Measurements from ENCODE around the gene UNC119. TPM values are rescaled to one million over a fixed set of nuclear protein-coding genes. Genes with fewer than 3 reads are reported as not detected.

Gene UNC119
- polyA plus RNA-seq, 1 donor (not counting 4 experiments of a cell fraction or from before 2014, with no cell fraction given) = 60.0 TPM

DNA sequence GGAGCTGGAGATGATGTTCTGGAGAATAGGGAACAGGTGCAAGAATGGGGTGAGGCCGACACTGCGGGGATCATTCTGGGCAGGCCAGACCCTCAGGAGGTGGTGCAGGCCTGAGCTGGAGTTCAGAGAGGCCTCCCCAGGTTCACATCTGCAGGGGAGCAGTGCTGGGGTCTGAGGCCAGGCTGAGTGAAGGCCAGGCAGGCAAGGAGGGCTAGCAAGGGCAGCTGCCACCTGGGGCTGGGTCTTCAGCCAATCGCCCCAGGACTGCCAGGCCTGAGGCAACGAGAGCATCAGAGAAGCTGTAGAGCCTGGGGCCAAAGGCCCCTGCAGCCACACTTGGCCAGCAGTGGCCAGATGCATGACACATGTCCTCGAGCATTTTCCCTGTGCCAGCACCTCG is 31.7 kb downstream of the UNC119 start:
- H3K79me2 ChIP-seq (ENCODE audit: control insufficient read depth, insufficient read depth, low read length) = no peaks in the 10 kb centered on the region
- TF ChIP-seq EZH2 (IDR thresholded peaks at IDR 0.05; ENCODE audit: low read length) = no peak
- TF ChIP-seq, protein P1, sequence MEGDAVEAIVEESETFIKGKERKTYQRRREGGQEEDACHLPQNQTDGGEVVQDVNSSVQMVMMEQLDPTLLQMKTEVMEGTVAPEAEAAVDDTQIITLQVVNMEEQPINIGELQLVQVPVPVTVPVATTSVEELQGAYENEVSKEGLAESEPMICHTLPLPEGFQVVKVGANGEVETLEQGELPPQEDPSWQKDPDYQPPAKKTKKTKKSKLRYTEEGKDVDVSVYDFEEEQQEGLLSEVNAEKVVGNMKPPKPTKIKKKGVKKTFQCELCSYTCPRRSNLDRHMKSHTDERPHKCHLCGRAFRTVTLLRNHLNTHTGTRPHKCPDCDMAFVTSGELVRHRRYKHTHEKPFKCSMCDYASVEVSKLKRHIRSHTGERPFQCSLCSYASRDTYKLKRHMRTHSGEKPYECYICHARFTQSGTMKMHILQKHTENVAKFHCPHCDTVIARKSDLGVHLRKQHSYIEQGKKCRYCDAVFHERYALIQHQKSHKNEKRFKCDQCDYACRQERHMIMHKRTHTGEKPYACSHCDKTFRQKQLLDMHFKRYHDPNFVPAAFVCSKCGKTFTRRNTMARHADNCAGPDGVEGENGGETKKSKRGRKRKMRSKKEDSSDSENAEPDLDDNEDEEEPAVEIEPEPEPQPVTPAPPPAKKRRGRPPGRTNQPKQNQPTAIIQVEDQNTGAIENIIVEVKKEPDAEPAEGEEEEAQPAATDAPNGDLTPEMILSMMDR (optimal IDR thresholded peaks at IDR 0.05 in 1 of 3, IDR thresholded peaks at IDR 0.05 in 1 of 3, conservative IDR thresholded peaks at IDR 0.05 in 1 of 3; ENCODE audit: extremely low read depth in 1 of 3, insufficient read depth in 2 of 3, low read length in 3 of 3) = no peak
- H3K4me3 ChIP-seq (ENCODE audit: control insufficient read depth in 2 of 3, extremely low read depth in 1 of 3, insufficient read depth in 2 of 3, low read depth in 1 of 3, low read length in 3 of 3) = no peak overlapping the region
- no peak overlapping the region for H3K27ac ChIP-seq (ENCODE audit: control insufficient read depth, insufficient read depth, low read length)
- no peak overlapping the region for H2AFZ ChIP-seq (ENCODE audit: control insufficient read depth, low read length)
- DNase-seq (ENCODE audit: low read depth, low spot score) (no peak), FAIRE-seq (no peak)
- peaks cover 3% of the 10 kb centered on the region for H3K9me3 ChIP-seq (ENCODE audit: control insufficient read depth, low read depth, low read length)
- peaks cover 6% of the 10 kb centered on the region for H3K4me1 ChIP-seq (ENCODE audit: control insufficient read depth, extremely low read depth, insufficient read depth, low read length)
- no peak overlapping the region for H3K4me2 ChIP-seq (ENCODE audit: control insufficient read depth, extremely low read depth, insufficient read depth, low read depth, low read length)
- H3K27me3 ChIP-seq (ENCODE audit: control insufficient read depth, extremely low read depth, insufficient read depth, low read length) = no peaks in the 10 kb centered on the region
- no peaks in the 10 kb centered on the region for H4K20me1 ChIP-seq (ENCODE audit: control insufficient read depth, extremely low read depth, insufficient read depth, low read length)
- H3K36me3 ChIP-seq (ENCODE audit: control insufficient read depth in 2 of 2, extremely low read depth in 1 of 2, insufficient read depth in 2 of 2, low read length in 2 of 2) = no peaks in the 10 kb centered on the region
- dilution Hi-C loops (cut with MboI; ENCODE audit: extremely low pct_ligation_motif_present, low sequenced_read_pairs) = no loop called here
- no peak overlapping the region for H3K9ac ChIP-seq (ENCODE audit: control insufficient read depth, extremely low read depth, insufficient read depth, low read length)
- H3K9me1 ChIP-seq (ENCODE audit: control insufficient read depth, extremely low read depth, insufficient read depth, low read length) = no peaks in the 10 kb centered on the region

DNA sequence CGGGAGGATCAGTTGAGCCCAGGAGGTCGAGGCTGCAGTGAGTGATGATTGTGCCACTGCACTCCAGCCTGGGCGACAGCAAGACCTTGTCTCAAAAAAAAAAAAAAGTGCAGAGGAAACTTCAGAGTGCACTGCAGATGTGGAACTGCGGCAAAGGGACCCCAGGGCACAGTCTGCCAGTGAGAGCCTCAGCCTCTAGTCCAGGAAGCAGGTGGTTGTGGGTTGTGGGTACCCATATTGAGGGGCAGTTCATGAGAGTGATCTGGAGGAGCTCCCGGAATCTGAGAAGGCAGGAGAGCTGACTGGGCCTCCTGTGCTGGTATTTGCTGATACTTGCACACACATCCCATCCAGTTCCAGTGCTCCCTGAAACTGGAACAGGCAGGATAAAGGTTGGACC is 33.2 kb downstream of the UNC119 start:
- H3K9me3 ChIP-seq (ENCODE audit: control insufficient read depth, low read depth, low read length) = peaks cover 3% of the 10 kb centered on the region
- H3K27me3 ChIP-seq (ENCODE audit: control insufficient read depth, extremely low read depth, insufficient read depth, low read length) = peaks cover 7% of the 10 kb centered on the region
- TF ChIP-seq, protein P1 (optimal IDR thresholded peaks at IDR 0.05 in 1 of 3, IDR thresholded peaks at IDR 0.05 in 1 of 3, conservative IDR thresholded peaks at IDR 0.05 in 1 of 3; ENCODE audit: extremely low read depth in 1 of 3, insufficient read depth in 2 of 3, low read length in 3 of 3) = no peak
- TF ChIP-seq EZH2 (IDR thresholded peaks at IDR 0.05; ENCODE audit: low read length) = no peak
- H3K4me1 ChIP-seq (ENCODE audit: control insufficient read depth, extremely low read depth, insufficient read depth, low read length) = peaks cover 1% of the 10 kb centered on the region
- no peak for FAIRE-seq
- no peaks in the 10 kb centered on the region for H4K20me1 ChIP-seq (ENCODE audit: control insufficient read depth, extremely low read depth, insufficient read depth, low read length)
- no peak overlapping the region for H3K27ac ChIP-seq (ENCODE audit: control insufficient read depth, insufficient read depth, low read length)
- no peaks in the 10 kb centered on the region for H3K79me2 ChIP-seq (ENCODE audit: control insufficient read depth, insufficient read depth, low read length)
- no peak for DNase-seq (ENCODE audit: low read depth, low spot score)
- H3K4me3 ChIP-seq (ENCODE audit: control insufficient read depth in 2 of 3, extremely low read depth in 1 of 3, insufficient read depth in 2 of 3, low read depth in 1 of 3, low read length in 3 of 3) = no peak overlapping the region
- H3K9me1 ChIP-seq (ENCODE audit: control insufficient read depth, extremely low read depth, insufficient read depth, low read length) = no peaks in the 10 kb centered on the region
- no peaks in the 10 kb centered on the region for H3K36me3 ChIP-seq (ENCODE audit: control insufficient read depth in 2 of 2, extremely low read depth in 1 of 2, insufficient read depth in 2 of 2, low read length in 2 of 2)
- dilution Hi-C loops (cut with MboI; ENCODE audit: extremely low pct_ligation_motif_present, low sequenced_read_pairs) = no loop called here
- H3K9ac ChIP-seq (ENCODE audit: control insufficient read depth, extremely low read depth, insufficient read depth, low read length) = no peak overlapping the region
- no peak overlapping the region for H3K4me2 ChIP-seq (ENCODE audit: control insufficient read depth, extremely low read depth, insufficient read depth, low read depth, low read length)
- no peak overlapping the region for H2AFZ ChIP-seq (ENCODE audit: control insufficient read depth, low read length)
